HG02938 (cell line): Measurements from ENCODE around the gene KIAA1755.

Experiments used
- ATAC-seq: cut with Tn5 transposase; IDR thresholded peaks from one replicate; pipeline ENCODE4 v1.9.1; 2021; ENCODE audit warnings: mild to moderate bottlenecking, moderate library complexity; ENCODE audit not compliant: unreplicated experiment

The KIAA1755 gene

GRCh38 chr20:38167851-38168760, 92.4 kb downstream of the KIAA1755 start:
- no peak for ATAC-seq

- ATAC-seq: no peak
These were observed 93.1 kb downstream of the KIAA1755 start for GRCh38 chr20:38167328-38167850.

- ATAC-seq: no peak
These were observed 93.8 kb downstream of the KIAA1755 start for GRCh38 chr20:38166703-38167233.

- no peak for ATAC-seq
These were observed 94.4 kb downstream of the KIAA1755 start for GRCh38 chr20:38165966-38166702.

- no peak for ATAC-seq
These were observed 95.2 kb downstream of the KIAA1755 start, which contains the start of gene TGM2 for GRCh38 chr20:38165089-38165965. TSS of gene TGM2 (minus strand) at chr20:38165270. CDS start at chr20:38165198, 72 bp downstream.

GRCh38 chr20:38164624-38165088, 95.9 kb downstream of the KIAA1755 start:
- no peak for ATAC-seq

GRCh38 chr20:38164069-38164468, 96.5 kb downstream of the KIAA1755 start:
- ATAC-seq: no peak

- no peak for ATAC-seq
These were observed 97.4 kb downstream of the KIAA1755 start for GRCh38 chr20:38162878-38163875.

- no peak for ATAC-seq
These were observed 98.4 kb downstream of the KIAA1755 start for GRCh38 chr20:38162149-38162548.

GRCh38 chr20:38161412-38161774, 99.1 kb downstream of the KIAA1755 start:
- ATAC-seq: no peak
